B cell (primary cell): ENCODE data around the gene KRT72. TPM values are rescaled to one million over a fixed set of nuclear protein-coding genes. Genes with fewer than 3 reads are reported as not detected.

Experiments used
- ATAC-seq: fragments of 200-7000 bp; cut with Tn5 transposase; one replicate; pipeline ENCODE4 v1.10.0; 2021; ENCODE audit warnings: low read depth, mild to moderate bottlenecking, moderate number of reproducible peaks, moderate library complexity
- CTCF ChIA-PET: fragments of 350-600 bp; sonication (Branson Sonifier 250); formaldehyde crosslinking; loops from one replicate; lab custom pipeline; 2021; ENCODE audit warnings: antibody characterized with exemption, inconsistent platforms; lab: Charles Lee
- POLR2A ChIA-PET: fragments of 350-600 bp; sonication (Branson Sonifier 250); formaldehyde crosslinking; loops from one replicate; lab custom pipeline; 2021; ENCODE audit warnings: antibody characterized with exemption; lab: Charles Lee
- DNase-seq: peaks from one replicate; pipeline ENCODE4 v3.0.0; 2013
- H2AFZ ChIP-seq: 2 replicates; pipeline ENCODE4 v1.6.1; 2012; ENCODE audit warnings: mild to moderate bottlenecking, low read depth, low read length; ENCODE audit not compliant: insufficient read depth, poor library complexity, severe bottlenecking
- H3K27ac ChIP-seq, 2 donors: 1 replicate in 1 of 2; 2 replicates in 1 of 2; pipeline ENCODE4 v1.5.1; 2012 to 2013; ENCODE audit warnings: low read length in 2 of 2, mild to moderate bottlenecking in 2 of 2, moderate library complexity in 1 of 2
- H3K27me3 ChIP-seq, 4 experiments: fragments of 200-600 bp in 1 of 4; sonication (generic) in 1 of 4; replicated peaks in 1 of 4; 1 replicate in 2 of 4; 2 replicates in 2 of 4; pipeline versions ENCODE4 v1.6.1 to v1.7.0; 2013 to 2016; ENCODE audit warnings: low read length in 3 of 4, mild to moderate bottlenecking in 2 of 4, mixed read lengths in 1 of 4, moderate library complexity in 1 of 4; ENCODE audit not compliant: insufficient read depth in 4 of 4, control insufficient read depth in 3 of 4; ENCODE audit errors: control extremely low read depth in 1 of 4
- H3K36me3 ChIP-seq, 2 experiments: replicated peaks in 1 of 2; 1 replicate in 1 of 2; 2 replicates in 1 of 2; pipeline versions ENCODE4 v1.6.1 to v1.7.1; 2013; ENCODE audit warnings: low read length in 1 of 2; ENCODE audit not compliant: insufficient read depth in 2 of 2, control insufficient read depth in 1 of 2; ENCODE audit errors: control extremely low read depth in 1 of 2, extremely low read depth in 1 of 2
- H3K4me1 ChIP-seq, 2 donors: fragments of 200-600 bp in 1 of 2; sonication (generic) in 1 of 2; 1 replicate in 1 of 2; 2 replicates in 1 of 2; pipeline versions ENCODE4 v1.5.1 to v1.6.1; 2013 to 2017; ENCODE audit warnings: low read length in 2 of 2; ENCODE audit not compliant: control insufficient read depth in 2 of 2, insufficient read depth in 2 of 2
- H3K4me2 ChIP-seq: replicated peaks from 2 replicates; pipeline ENCODE3; 2012; ENCODE audit warnings: mild to moderate bottlenecking, low read depth, low read length; ENCODE audit not compliant: poor library complexity, severe bottlenecking
- H3K4me3 ChIP-seq, 5 experiments: fragments of 200-600 bp in 1 of 5; sonication (generic) in 1 of 5; 1 replicate in 3 of 5; 2 replicates in 2 of 5; pipeline versions ENCODE4 v1.5.1 to v1.7.0; 2011 to 2016; ENCODE audit warnings: low read length in 4 of 5, mild to moderate bottlenecking in 4 of 5, low read depth in 2 of 5, control low read depth in 1 of 5, moderate library complexity in 1 of 5; ENCODE audit not compliant: insufficient read depth in 1 of 5; ENCODE audit errors: control extremely low read depth in 1 of 5, extremely low read depth in 1 of 5
- H3K79me2 ChIP-seq: fragments of 200-600 bp; sonication (generic); one replicate; pipeline ENCODE4 v1.6.0; 2016; ENCODE audit warnings: low read length; ENCODE audit not compliant: control insufficient read depth, insufficient read depth
- H3K9ac ChIP-seq: fragments of 200-600 bp; sonication (generic); 2 replicates; pipeline ENCODE4 v1.6.1; 2017; ENCODE audit warnings: mild to moderate bottlenecking, low read length, moderate library complexity
- H3K9me3 ChIP-seq, 3 donors: one replicate each; pipeline versions ENCODE4 v1.6.1 to v1.7.1; 2013; ENCODE audit warnings: low read length in 2 of 3; ENCODE audit not compliant: control insufficient read depth in 2 of 3, insufficient read depth in 1 of 3; ENCODE audit errors: control extremely low read depth in 1 of 3
- H4K20me1 ChIP-seq: 2 replicates; pipeline ENCODE4 v1.6.0; 2012; ENCODE audit warnings: mild to moderate bottlenecking, low read length; ENCODE audit not compliant: insufficient read depth, control insufficient read depth, poor library complexity, severe bottlenecking
- H3K27ac Mint-ChIP-seq: one replicate; pipeline ENCODE4 v1.8.0; 2021; ENCODE audit warnings: mixed read lengths
- H3K27me3 Mint-ChIP-seq: one replicate; pipeline ENCODE4 v1.8.0; 2021; ENCODE audit warnings: mixed read lengths
- H3K4me1 Mint-ChIP-seq: one replicate; pipeline ENCODE4 v1.8.0; 2021; ENCODE audit warnings: mixed read lengths
- H3K4me3 Mint-ChIP-seq: one replicate; pipeline ENCODE4 v1.8.0; 2021; ENCODE audit warnings: mixed read lengths
- H3K9me3 Mint-ChIP-seq: one replicate; pipeline ENCODE4 v1.8.0; 2022; ENCODE audit warnings: mixed read lengths; ENCODE audit not compliant: insufficient read depth
- EZH2 ChIP-seq: IDR thresholded peaks from 2 replicates; pipeline ENCODE4 v1.6.1; 2012; ENCODE audit warnings: borderline replicate concordance, low read depth, mild to moderate bottlenecking, moderate library complexity, low read length; ENCODE audit not compliant: insufficient read depth, poor library complexity, severe bottlenecking
- WGBS: methylation state at CpG from one replicate; pipeline ENCODE4 v1.1.5; 2013; ENCODE audit warnings: missing lambda C conversion rate; ENCODE audit not compliant: insufficient coverage; 5-methylcytosine and 5-hydroxymethylcytosine counted together
- intact Hi-C: fragments of 100-400 bp; cut with micrococcal nuclease; formaldehyde crosslinking; loops from one replicate; pipeline ENCODE4 v1.10.0; 2022
- polyA plus RNA-seq: library from polyadenylated mRNA; depleted of rRNA; stranded (reverse); fragments of >200 nt; gene quantifications from 2 replicates; pipeline ENCODE4 v1.2.3, GENCODE V29; 2012
- total RNA-seq, 2 donors: library from RNA; stranded (reverse); fragments of 120-200 nt in 1 of 2; gene quantifications; 1 replicate in 1 of 2; 2 replicates in 1 of 2; pipeline versions ENCODE4 v1.2.3 to v1.2.4, GENCODE V29; 2013 to 2022
- TF ChIP-seq, protein P1 (sequence below): fragments of 200-600 bp; IDR thresholded peaks from one replicate; pipeline ENCODE4 v1.8.0; 2022; ENCODE audit warnings: antibody characterized with exemption, mild to moderate bottlenecking

Gene KRT72
- total and polyA plus RNA-seq, 2 donors (not counting 1 experiment from before 2014, with no cell fraction given): 0.04 TPM; not detected in 1

DNA sequence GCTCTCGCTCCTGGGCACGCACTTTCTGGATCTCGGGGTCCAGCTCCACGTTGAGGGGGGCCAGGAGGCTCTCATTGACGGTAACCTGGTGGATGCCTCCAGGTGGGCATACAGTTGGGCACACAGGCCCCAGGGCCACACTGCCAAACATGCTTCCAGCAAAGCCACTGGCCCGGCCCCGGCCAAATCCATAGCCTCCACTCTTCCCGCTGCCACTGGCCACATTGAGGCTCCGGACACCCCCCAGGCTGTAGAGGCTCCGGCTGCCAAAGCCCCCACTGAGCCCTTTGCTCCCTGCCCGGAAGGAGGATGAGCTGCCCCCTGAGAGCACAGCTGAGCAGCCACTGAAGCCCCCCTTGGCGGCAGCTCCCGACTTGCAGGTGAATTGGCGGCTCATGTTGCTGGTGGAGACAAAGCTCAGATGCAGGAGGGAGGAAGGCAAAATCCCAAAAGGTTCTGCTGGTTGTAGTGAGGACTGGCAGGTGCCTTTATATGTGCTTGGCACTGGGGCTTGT is 48.5 kb downstream of the KRT72 start, which contains the start of gene KRT71:
Gene KRT71, minus strand, starts transcription at position 465 of the 515 bp plus-strand sequence. Its CDS starts 68 bp downstream, at position 397.
- CTCF ChIA-PET: no interaction called here
- no peaks in the 10 kb centered on the region for H3K4me1 ChIP-seq
- no peak for ATAC-seq
- no peaks in the 10 kb centered on the region for H3K4me1 Mint-ChIP-seq
- no peak within 1 kb of the TSS for H2AFZ ChIP-seq
- no peaks in the 10 kb centered on the region for H3K9me3 Mint-ChIP-seq
- WGBS: 92% methylated on average over 14 of the region's 14 CpGs
- peaks cover 23% of the 10 kb centered on the region for H3K27me3 Mint-ChIP-seq
- intact Hi-C loops: no loop called here
- H3K27ac Mint-ChIP-seq: no peak within 1 kb of the TSS
- peaks cover 0 to 2% (median 0%) of the 10 kb centered on the region in 4 experiments for H3K27me3 ChIP-seq
- H3K79me2 ChIP-seq: no peaks in the 10 kb centered on the region
- H4K20me1 ChIP-seq: no peaks in the 10 kb centered on the region
- no peak within 1 kb of the TSS for H3K4me3 Mint-ChIP-seq
- H3K4me2 ChIP-seq: no peak within 1 kb of the TSS
- H3K36me3 ChIP-seq: no peaks in the 10 kb centered on the region
- H3K9ac ChIP-seq: no peak within 1 kb of the TSS
- POLR2A ChIA-PET: no interaction called here
- H3K4me3 ChIP-seq: no peak within 1 kb of the TSS
- H3K9me3 ChIP-seq: no peaks in the 10 kb centered on the region
- DNase-seq: no peak
- TF ChIP-seq, protein P1, sequence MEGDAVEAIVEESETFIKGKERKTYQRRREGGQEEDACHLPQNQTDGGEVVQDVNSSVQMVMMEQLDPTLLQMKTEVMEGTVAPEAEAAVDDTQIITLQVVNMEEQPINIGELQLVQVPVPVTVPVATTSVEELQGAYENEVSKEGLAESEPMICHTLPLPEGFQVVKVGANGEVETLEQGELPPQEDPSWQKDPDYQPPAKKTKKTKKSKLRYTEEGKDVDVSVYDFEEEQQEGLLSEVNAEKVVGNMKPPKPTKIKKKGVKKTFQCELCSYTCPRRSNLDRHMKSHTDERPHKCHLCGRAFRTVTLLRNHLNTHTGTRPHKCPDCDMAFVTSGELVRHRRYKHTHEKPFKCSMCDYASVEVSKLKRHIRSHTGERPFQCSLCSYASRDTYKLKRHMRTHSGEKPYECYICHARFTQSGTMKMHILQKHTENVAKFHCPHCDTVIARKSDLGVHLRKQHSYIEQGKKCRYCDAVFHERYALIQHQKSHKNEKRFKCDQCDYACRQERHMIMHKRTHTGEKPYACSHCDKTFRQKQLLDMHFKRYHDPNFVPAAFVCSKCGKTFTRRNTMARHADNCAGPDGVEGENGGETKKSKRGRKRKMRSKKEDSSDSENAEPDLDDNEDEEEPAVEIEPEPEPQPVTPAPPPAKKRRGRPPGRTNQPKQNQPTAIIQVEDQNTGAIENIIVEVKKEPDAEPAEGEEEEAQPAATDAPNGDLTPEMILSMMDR: no peak
- no peak for TF ChIP-seq EZH2
- no peak within 1 kb of the TSS for H3K27ac ChIP-seq

GRCh38 chr12:52552055-52552454 is 49.2 kb downstream of the KRT72 start:
- Histone ChIP-seq H2AFZ (no peak overlapping the region), H3K4me3 (no peak overlapping the region), H3K4me2 (no peak overlapping the region), H3K27ac (no peak overlapping the region), H3K27me3 (peaks cover 0 to 2% (median 0%) of the 10 kb centered on the region in 4 experiments), H3K4me1 (no peaks in the 10 kb centered on the region), H3K9me3 (no peaks in the 10 kb centered on the region), H4K20me1 (no peaks in the 10 kb centered on the region), H3K79me2 (no peaks in the 10 kb centered on the region), H3K36me3 (no peaks in the 10 kb centered on the region), H3K9ac (no peak overlapping the region)
- no peak for ATAC-seq
- no peak for TF ChIP-seq EZH2
- TF ChIP-seq, protein P1: no peak
- H3K4me1 Mint-ChIP-seq: no peaks in the 10 kb centered on the region
- ChIA-PET CTCF (no interaction called here), POLR2A (no interaction called here)
- no peak for DNase-seq
- no peaks in the 10 kb centered on the region for H3K9me3 Mint-ChIP-seq
- 62% methylated on average over 5 of the region's 5 CpGs for WGBS
- H3K4me3 Mint-ChIP-seq: no peak overlapping the region
- no peak overlapping the region for H3K27ac Mint-ChIP-seq
- intact Hi-C loops: no loop called here
- peaks cover 23% of the 10 kb centered on the region for H3K27me3 Mint-ChIP-seq
